Measurements from ENCODE around the gene WNT7B.

Gene WNT7B

DNA sequence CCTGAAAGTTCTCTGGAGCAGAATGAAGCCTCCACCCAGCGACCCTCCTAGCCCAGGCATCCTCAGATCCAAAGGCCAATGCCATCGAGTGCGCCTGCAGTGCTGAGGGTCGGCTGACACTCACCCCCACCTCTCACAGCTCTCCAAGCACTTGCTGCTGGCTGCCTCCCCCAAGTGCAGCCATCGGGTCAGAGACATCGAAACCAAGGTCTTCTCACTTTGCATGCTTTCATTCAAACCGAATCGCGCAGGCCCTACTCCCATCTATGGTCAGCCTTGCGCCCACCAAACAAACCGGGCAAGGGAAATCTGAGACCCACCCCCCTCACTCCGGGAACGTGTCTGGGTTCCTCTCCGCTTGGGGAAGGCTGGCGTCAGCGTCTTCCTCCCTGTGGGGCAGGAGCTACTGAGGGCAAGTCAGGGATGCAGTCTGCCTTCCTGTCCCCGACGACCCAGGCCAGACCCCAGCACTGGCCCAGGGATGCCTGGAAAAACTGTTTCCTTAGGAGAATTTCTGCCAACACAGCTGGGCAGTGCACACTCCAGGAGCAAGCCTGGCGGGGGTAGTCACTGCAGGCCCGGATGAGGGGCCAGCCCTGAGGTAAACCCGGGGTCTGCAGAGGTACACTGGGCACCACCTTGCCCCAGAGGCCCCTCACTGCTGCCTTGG lies 7.0 kb downstream of the WNT7B start:
- no peak for DNase-seq

DNA sequence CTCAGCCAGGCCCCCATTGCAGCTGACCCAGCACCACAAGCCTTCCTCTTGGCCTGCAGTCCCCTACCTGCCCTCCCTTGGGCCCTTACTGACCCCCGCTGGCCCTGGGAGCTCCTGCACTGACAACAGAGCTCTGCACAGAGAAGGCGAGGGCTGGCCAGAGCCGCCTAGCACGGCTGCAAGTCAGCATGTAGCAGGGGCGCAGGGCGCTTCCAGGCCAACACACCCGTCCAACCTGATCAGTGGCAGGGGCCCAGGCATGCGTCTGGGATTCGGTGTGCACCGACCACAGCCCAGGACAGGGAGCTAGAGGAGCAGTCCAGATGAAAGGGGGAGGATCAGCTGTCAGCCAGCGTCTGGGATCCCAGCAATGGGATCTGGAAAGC lies 7.6 kb downstream of the WNT7B start:
- DNase-seq, result no peak

DNA sequence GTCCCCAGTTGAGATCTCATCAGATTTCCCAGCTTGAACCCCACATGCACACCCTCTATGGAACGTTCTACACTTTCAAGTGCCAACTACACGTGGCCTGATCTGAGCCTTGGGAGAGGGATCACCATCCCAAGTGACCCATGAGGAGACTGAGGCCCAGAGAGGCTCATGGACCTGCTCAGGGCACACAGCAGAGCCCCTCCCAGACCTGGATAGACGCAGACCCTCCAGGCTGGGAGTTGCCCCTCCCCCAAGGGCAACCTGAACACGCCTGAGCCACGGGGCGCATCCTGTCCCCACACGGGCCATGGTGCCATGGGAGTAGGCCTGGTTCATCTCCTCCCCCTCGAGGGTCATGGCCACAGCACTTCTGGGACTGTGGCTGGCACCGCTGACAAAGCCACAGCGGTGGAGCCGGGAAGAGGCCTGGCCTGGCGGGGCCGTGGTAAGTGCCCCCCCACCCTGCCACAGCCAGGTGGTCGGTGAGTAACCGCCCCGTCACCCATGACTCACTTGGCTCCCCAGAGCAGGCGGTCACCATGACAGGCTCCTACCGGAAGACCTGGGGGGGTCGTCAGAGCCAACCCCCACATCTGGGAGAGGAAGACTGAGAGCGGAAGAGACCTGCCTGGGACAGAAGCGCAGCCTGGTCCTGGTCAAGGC lies 8.1 kb downstream of the WNT7B start:
- DNase-seq, result no peak

DNA sequence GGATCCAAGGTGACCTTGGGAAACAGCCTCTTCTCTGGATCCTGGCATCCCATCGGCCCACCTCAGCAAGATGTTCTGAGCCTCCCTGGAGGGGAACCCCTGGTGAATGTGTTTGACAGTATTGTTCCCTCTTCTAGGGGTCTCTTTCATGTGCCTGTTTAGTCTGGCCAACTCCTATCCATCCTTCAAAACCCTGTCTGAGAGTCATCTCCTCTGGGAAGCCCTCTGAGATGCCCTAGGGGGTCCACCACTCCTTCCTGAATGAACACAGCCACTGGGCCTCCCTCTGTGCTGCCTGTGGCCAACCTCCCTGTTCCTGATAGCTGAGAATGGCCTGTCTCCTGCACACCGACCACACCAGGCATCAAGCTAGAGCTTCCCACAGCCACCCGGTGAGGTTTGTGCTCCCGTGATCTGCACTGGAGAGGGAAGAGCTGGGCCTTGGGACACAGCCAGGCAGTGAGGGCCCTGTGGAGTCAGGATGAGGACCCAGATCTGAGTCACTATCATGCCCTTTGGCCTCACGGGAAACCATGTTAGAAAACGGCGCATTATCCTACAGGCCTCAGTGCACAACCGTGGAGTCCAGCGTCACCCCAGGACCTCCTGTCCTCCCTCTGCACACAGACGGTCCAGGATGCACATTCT lies 8.8 kb downstream of the WNT7B start:
- DNase-seq, result no peak

DNA sequence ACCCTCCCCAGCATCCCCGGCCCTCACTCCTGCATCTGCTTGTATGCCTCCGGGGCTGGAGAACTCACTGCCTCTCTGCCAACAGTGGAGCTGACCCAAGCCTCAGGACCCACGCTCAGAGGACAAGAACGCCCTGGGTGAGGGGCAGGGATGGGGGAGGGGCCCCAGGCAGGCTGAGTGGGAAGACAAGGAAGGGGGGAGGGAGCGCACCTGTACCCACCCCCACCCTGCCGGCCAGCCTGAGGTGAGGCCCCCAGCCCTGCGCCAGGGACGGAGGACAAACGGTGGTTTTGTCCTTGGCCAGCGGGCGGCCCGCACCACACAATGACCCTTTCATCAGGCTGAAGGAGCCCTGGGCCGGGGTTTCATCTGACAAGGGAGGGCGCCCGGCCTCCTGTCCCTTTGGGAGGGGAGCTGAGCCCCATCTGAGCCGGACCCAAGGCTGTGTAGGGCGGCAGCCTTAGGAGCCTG lies 10.0 kb downstream of the WNT7B start:
- no peak for DNase-seq

DNA sequence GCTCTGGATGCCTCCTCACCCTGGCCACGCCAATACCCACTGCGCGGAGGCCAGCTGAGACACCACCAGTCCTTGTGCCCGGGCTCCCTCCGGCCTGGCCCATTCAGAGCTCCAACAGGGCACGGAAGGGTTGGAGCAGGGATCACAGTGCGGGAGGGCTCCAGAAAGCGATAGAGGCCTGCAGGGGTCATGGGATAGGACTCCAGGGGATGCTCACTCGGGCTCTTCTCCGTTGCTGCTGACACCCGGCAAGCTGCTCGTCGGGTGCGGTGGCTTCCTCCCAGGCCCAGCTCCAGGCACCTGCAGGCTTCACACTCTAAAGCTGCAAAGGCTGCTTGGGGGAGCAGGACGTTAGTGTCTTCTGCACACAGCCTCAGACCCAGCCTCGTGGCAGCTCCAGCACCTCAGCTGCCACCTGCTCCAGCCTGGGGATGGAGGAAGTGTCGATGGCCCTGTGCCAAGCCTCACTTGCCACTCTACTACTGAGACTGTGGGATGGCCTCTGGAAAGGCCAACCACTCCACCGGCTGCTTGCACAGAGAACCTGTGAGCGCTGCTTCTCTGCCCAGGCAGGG lies 10.6 kb downstream of the WNT7B start:
- no peak for DNase-seq

DNA sequence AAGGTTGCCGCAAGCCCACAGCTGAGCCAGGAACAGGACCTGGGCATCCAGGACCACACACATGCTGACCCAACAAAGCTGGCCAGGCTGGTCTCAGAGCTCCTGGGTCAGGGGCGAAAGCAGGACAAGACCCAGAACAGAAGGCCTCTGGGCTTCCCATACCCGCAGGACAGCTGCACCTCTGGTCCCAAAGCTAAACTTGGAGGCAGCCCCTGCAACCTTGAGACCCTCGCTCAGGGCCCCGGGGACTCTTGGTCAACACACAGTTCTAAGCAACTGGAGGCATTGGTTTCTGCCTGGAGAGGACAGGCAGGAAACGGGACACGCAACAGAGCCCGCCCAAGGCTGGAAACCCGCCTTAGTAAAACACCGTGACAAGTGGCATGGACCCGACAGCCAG lies 11.4 kb downstream of the WNT7B start:
- DNase-seq, result no peak

DNA sequence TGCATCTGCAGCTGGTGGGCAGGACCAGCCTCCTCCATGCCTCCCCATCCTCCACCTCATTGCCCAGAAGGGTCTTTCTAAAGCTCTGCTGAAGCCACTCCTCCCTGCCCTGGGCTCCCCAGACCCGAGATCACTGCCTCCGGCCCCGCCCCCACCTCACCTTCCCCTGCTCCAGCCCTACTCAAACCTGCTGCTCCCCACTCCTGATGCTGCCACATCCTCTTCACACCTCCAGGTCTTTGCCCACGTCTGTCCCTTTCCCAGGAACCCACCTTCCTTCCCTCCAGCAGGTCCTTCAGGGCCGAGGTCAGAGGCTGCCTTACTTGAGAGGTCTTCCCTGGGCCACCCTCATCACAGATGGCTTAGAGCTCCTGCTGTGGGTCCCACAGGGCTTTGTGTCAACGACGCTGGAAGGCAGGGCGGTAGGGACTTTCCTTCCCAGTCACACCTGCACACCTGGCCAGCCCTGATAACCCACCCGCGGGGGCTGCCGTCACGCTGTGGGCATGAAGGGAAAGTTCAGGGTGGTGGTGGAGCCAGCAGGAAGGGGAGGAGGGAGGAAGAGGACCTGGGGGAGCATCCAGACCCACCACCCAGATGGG lies 11.9 kb downstream of the WNT7B start:
- DNase-seq, result no peak

DNA sequence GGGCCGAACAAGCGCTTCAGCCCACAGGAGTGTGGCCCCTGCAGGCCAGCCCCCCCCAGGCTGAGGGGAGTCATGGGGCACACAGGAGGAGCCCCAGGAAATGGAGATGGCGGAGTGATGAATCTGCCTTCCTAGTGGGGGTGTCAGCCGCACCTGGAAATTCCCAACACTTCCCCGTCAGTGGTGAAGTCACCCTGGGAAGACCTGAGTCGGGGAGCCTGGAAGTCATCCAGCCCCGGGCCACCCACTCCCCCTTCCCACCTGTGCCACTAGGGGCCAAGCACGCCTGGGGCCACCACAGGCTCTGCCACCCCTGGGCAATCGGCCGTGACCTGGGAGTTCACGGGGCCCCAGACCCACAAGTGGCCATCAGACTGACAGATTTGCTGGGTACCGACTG lies 12.6 kb downstream of the WNT7B start:
- no peak for DNase-seq

DNA sequence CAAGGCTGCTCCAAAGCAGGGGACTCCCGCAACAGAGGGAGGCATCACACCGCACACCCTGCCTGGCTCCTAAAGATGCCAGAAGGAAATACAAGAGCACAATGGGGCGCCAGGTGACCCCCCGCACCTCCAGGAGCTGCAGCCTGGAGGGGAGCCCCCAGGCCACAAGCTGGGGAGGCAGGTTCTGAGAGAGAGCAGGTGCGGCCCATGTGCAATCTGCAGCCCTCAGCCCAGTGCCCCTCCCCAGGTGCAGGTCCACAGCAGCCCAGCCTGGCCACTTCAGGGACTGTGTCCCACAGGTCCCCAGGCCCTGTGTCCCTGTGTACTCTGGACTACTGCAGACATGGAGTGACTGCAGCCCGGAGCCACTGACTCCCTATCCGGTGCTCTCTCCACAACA lies 13.1 kb downstream of the WNT7B start:
- no peak for DNase-seq

DNA sequence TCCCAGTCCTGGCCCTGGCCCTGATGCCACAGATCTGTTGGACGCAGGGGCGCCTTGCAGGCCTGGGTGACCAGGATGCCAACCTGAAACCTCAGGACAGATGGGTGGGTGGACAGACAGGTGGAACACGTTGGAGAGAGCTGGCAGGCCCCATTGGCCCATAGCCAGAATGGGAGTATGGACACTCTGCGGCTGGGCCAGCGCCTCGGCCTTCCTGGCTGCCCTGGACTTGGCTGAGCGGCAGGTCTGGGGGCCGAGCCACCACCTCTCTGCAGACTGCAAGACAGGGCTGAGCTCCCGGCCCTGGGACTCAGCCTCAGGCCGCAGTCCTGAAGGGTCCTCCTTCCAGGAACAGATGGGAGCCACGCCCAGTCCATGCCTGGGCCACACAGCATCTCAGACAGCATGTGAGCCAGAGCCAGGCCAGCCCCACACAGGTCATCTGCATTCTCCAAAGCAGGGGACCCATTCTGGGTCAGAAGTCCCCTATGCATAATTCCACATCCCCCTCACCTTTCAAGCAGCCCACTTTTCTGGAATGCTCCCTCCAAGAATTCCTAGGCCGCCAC lies 14.1 kb downstream of the WNT7B start:
- DNase-seq, result no peak

DNA sequence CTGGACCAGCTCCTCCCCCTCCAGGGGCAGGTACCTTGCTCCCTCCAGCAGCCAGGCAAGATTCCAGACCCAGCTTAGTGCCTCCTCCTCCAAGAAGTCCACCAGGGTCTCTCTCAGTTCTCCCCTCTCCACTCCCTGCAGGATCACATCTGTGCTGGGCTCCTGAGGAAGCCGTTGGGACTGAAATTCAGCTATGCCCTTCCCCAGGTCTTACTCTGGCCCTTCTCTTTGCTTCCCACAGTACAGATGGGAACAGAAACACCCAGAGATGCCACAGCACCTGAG lies 14.6 kb downstream of the WNT7B start:
- DNase-seq, result no peak

DNA sequence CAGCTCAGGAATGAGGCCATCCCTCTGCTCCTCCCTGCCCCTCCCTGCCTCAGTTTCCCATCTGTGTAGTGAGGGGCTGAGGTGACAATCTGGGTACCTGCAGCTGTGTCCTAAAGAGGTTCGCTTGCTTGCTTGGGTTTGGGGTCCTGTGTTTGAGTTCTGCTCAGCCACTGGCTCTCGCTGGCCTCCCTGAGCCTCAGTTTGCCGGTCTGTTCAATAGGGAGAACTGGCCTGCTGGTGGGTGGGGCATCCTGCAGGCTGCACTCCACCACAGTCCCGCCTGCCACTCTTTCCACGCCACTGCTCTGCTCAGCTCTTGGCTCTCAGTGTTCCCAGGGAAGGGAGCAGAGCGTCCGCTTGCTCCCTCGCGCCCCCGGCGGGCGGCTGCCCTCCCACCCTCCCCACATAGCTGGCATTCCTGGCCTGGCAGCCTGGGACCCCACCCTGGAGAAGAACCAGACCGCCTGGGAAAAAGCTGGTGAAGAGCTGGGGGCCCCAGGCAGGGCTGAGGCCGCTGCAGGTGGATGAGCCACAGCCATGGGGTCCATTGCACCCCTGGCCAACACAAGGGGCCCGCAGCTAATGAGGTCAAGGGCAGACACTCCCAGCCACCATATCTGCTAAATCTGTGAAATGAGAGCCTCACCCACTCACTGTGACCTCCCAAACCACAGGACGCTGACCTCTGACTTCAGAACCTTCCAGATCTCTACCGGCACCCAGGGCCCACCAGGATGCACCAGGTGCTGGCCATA lies 15.1 kb downstream of the WNT7B start:
- DNase-seq, result no peak

DNA sequence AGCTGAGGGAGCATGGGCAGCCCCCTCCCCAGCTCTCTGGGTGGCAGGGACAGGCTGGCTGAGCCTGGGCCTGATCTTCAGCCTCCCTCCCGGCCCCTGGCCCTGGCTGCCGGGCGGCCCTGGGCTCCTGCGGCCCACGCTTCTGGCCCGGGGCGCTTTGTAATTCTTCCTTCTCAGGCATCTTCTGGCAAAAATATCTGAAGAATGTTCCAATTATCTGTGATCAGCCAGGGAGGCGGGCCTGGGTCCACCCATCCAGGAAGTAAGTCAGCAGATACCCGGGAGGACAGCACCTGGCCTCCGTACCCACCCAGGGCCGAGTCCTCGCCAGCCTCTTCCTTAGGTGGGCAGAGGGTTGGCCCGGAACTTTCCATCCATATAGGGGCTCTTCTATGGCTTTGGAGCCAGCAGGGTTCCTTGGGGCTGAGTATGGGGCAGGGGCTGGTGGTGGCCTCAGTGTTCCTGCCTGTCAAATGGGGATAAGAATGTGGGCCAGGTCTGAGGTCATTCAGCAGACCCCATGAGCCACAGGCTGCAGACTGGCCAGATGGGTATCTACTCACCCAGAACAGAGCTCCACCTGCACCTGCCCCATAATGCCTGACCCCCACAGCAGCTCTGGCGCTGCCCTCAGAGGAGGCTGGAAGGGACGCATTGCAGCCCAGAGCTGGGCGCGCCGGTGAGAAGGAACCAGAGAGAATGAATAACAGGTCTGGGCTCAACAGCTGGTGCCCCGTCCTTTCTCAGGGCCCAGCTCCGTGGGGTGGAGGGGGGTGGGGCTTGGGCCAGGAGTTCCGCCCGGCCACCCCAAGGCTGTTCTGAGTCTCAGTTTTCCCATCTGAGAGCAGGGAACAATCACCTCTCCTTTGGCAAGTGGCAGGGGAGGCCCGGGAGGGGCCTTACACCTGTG lies 16.2 kb downstream of the WNT7B start:
- no peak for DNase-seq

DNA sequence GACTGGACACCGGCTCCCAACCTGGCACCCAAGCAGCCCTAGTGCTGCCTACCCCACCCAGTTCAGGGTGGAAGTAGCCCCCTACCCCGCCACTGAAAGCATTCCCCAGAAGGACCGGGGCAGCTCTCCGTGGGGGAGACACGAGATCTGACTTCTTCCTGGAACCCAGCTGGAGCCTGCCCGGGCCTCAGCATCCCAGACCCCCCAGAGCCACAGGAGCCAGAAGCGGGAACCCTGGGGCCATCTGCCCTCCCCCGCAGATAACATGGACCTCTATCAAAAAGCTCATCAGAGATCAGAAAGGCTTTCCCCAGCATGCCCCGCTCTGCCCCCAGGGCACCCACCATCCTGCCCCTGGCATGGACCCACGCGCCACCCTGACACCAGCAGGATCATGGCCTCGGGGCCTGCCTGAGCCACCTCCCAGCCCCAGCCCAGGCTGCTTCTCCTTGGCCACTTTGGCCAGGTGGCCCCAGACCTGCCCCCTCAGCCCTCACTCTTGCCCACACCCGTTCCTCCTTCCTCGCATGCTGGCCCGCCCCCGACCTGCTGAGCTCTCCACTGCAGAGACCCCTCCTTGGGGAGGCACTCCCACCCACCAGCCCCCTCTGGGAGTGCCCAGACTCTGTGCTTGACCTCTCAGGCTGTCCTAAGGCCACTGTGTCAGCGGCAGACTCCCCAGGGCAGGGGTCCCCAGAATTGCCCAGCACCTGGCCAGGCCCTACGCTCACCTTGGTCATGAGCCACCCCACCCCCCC lies 17.1 kb downstream of the WNT7B start:
- no peak for DNase-seq

DNA sequence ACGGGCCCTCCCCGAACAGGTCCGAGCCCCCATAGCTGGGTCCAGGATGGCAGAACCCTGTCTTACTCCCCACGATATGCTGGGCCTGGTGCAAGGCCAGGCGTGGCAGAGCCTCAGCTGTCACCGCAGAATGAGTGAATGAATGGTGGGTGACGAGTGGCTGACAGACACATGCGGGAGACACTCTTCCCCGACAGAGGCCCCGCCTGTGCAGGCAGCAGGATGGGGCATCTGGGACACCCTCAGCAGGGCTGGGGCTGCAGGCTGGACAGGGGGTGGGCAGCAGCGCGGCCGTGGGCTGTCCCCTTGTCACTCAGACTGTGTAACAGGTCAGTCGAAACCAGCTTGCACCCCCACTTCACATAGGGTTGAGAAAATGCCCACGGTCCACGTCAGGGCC lies 18.0 kb downstream of the WNT7B start:
- no peak for DNase-seq

DNA sequence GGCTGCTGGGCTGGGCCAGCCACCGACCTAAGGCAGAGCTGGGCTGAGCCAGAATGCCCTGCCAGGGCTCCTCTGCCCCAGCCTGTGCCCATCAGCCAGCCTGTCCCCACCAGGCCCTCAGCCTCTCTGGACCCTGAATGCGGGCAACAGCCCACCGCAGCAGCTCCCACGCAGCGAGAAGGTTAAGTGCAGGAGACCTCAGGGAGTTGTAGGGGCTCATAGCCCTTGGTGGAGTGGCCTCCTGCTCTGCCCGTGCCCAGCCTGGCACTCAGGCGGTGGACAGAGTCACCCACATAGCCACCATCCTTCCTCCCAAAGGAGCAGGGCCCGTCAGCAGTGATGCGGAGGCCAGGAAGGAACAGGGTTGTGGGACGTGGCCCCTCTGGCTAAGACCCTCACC lies 19.1 kb downstream of the WNT7B start:
- no peak for DNase-seq

DNA sequence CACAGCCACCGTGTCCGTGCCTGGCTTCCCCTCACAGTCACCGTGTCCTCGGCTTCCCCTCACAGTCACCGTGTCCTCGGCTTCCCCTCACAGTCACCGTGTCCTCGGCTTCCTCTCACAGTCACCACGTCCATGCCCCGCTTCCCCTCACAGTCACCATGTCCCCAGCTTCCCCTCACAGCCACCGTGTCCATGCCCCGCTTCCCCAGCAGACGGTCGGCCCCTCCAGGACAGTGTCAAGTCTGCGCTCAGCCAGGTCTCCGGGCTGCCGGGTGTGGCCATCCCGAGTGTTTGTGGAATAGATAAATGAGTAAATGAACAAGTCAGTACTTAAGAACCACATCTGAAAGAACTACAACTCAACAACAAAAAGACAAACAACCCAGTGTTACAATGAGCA lies 23.8 kb downstream of the WNT7B start:
- no peak for DNase-seq

DNA sequence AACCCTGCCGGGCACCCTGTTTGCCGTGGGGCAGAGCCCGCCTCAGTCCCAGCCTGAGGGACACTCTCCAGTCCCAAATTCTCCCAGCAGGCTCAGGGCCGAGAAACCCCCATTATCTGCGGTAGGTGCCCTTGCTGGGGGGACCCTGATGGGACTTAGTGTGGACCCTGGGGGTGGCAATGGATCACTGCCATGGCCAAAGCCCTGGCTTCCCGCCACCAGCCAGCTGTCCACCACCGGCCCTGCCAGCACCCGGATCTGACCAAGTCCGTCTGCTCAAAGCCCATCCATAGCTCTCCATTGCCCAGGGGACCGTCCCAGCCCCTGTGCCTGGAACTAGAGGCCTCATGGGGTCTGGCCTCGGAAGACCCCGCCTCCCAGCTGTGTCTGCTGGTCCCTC lies 24.4 kb downstream of the WNT7B start:
- no peak for DNase-seq

DNA sequence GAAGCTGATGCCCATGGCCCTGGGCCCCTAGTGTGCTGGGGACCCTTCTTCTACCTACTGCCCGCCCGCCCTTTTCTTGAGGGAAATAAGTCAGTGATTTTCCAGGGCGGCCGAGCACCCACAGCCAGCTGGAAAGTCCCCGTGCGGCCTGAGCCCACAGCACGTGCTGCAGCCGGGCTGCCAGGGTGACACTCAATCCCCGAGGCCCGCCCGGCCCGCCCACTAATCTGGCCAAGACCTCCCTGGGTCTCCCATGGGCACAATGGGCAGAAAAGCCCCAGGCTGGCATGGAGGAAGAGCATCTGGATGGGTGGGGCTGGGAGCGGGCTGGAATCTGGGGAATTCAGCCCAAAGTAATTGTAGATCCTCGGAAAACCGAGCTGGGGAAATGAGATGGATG lies 24.8 kb downstream of the WNT7B start:
- DNase-seq, result no peak

DNA sequence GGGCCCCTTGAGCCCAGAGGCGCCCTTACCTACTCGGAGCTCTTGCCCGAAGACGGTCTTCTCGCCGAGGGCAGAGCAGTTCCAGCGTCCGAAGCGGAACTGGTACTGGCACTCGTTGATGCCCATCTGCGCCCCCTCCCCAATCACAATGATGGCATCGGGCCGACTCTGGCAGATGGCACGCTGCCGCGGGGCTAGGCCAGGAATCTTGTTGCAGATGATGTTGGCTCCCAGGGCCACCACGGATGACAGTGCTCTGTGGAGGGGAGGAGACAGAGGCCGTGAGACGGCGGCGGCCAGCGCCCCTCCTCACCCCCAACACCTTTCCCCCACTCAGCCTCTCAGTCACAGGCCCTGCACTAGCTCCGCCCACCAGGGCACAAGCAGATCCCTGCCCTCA lies 27.1 kb downstream of the WNT7B start:
- DNase-seq, result no peak
